Measurements from ENCODE around the gene PDLIM4.

DNA sequence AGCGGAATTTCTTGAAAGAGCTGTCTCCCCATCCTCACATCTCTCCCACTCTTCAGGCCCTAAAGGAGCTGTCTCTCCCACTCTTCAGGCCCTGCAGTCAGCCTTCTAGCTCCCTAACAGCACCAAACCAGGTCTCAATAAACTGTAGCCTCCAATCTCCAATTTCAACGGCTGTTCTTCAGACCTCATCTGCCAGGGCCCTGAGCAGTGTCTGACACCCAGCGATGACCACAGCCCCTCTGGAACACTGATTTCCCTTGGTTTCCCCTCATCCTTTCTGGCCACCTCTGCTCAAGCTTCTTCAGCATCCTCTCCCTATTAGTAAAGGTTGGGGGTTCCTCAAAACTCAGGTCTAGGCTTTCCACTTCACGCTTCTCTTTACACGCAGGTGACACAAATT lies 28.3 kb upstream of the PDLIM4 start:
- TF ChIP-seq, protein P1, sequence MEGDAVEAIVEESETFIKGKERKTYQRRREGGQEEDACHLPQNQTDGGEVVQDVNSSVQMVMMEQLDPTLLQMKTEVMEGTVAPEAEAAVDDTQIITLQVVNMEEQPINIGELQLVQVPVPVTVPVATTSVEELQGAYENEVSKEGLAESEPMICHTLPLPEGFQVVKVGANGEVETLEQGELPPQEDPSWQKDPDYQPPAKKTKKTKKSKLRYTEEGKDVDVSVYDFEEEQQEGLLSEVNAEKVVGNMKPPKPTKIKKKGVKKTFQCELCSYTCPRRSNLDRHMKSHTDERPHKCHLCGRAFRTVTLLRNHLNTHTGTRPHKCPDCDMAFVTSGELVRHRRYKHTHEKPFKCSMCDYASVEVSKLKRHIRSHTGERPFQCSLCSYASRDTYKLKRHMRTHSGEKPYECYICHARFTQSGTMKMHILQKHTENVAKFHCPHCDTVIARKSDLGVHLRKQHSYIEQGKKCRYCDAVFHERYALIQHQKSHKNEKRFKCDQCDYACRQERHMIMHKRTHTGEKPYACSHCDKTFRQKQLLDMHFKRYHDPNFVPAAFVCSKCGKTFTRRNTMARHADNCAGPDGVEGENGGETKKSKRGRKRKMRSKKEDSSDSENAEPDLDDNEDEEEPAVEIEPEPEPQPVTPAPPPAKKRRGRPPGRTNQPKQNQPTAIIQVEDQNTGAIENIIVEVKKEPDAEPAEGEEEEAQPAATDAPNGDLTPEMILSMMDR (IDR thresholded peaks at IDR 0.05) = no peak
- no peak for TF ChIP-seq POLR2A (IDR thresholded peaks at IDR 0.05)
